GM12878 (cell line): ENCODE data around the gene HJV.
"Not testable (repeated sequence)": the region's sequence is repeated elsewhere in the genome, so short reads cannot be mapped to it uniquely, and the experiment has no call there.

Experiments used
- POLR2A ChIP-seq: IDR thresholded peaks from 2 replicates; pipeline ENCODE4 v1.6.1; 2011; ENCODE audit warnings: low read depth, mild to moderate bottlenecking, low read length
- POU2F2 ChIP-seq: IDR thresholded peaks from 3 replicates; pipeline ENCODE4 v1.6.1; 2011; ENCODE audit warnings: low read depth, mild to moderate bottlenecking, low read length, borderline replicate concordance
- TF ChIP-seq, protein P1 (sequence below), 3 experiments: IDR thresholded peaks in 2 of 3; conservative IDR thresholded peaks in 1 of 3; 2 replicates each; pipeline ENCODE4 v1.5.1; 2011; ENCODE audit warnings: low read depth in 3 of 3, low read length in 3 of 3, mild to moderate bottlenecking in 3 of 3, control low read depth in 2 of 3, moderate library complexity in 2 of 3, inconsistent platforms in 1 of 3, mixed read lengths in 1 of 3; ENCODE audit not compliant: control insufficient read depth in 2 of 3, insufficient read depth in 1 of 3; ENCODE audit errors: extremely low read depth in 1 of 3

DNA sequence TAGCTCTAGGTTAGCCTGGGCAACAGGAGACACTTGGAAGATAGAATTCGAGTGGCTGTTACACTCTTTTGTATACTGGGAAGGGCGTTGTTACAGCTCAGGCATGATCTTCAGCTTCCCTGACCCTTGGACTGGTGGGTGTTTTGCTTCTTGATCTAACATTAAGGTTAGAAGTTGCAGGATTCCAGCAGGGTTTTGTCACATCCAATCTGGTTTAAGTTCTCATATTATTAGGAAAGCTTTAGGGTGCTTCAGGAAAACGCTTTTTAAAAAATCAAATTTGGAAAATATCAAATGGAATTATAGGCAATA is 29.1 kb upstream of the HJV start:
- not testable (repeated sequence) for TF ChIP-seq POU2F2, POLR2A
- TF ChIP-seq, protein P1, sequence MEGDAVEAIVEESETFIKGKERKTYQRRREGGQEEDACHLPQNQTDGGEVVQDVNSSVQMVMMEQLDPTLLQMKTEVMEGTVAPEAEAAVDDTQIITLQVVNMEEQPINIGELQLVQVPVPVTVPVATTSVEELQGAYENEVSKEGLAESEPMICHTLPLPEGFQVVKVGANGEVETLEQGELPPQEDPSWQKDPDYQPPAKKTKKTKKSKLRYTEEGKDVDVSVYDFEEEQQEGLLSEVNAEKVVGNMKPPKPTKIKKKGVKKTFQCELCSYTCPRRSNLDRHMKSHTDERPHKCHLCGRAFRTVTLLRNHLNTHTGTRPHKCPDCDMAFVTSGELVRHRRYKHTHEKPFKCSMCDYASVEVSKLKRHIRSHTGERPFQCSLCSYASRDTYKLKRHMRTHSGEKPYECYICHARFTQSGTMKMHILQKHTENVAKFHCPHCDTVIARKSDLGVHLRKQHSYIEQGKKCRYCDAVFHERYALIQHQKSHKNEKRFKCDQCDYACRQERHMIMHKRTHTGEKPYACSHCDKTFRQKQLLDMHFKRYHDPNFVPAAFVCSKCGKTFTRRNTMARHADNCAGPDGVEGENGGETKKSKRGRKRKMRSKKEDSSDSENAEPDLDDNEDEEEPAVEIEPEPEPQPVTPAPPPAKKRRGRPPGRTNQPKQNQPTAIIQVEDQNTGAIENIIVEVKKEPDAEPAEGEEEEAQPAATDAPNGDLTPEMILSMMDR (IDR thresholded peaks at IDR 0.05 in 2 of 3, conservative IDR thresholded peaks at IDR 0.05 in 1 of 3; ENCODE audit: control insufficient read depth in 2 of 3, extremely low read depth in 1 of 3, insufficient read depth in 1 of 3, low read depth in 3 of 3, low read length in 3 of 3), result not testable (repeated sequence)
